Activated CD8-positive, alpha-beta memory T cell treated with anti-CD3 and anti-CD28 coated beads, Interleukin-2, amount 10 ng/mL, durations not matched to agents 7 days and 5 days (primary cell): ENCODE data around the gene TEX29. TPM values are rescaled to one million over a fixed set of nuclear protein-coding genes. Genes with fewer than 3 reads are reported as not detected.

ENCODE experiments used
- ATAC-seq: fragments of 150-1000 bp; cut with Tn5 transposase; one replicate; pipeline ENCODE4 v1.10.0; 2021; ENCODE audit warnings: moderate library complexity
- CTCF ChIA-PET: fragments of 350-600 bp; sonication (Branson Sonifier 250); formaldehyde crosslinking; loops from one replicate; lab custom pipeline; 2021; ENCODE audit warnings: antibody characterized with exemption; lab: Charles Lee
- DNase-seq: peaks from one replicate; pipeline ENCODE4 v3.0.0-alpha.2; 2020
- H3K27ac Mint-ChIP-seq: one replicate; pipeline ENCODE4 v1.8.0; 2021; ENCODE audit warnings: mild to moderate bottlenecking, mixed read lengths
- H3K27me3 Mint-ChIP-seq: one replicate; pipeline ENCODE4 v1.8.0; 2021; ENCODE audit warnings: mixed read lengths
- H3K36me3 Mint-ChIP-seq: one replicate; pipeline ENCODE4 v1.8.0; 2021; ENCODE audit warnings: mild to moderate bottlenecking, mixed read lengths
- H3K4me1 Mint-ChIP-seq: one replicate; pipeline ENCODE4 v1.8.0; 2021; ENCODE audit warnings: mixed read lengths
- H3K4me3 Mint-ChIP-seq: one replicate; pipeline ENCODE4 v1.8.0; 2021; ENCODE audit warnings: mild to moderate bottlenecking, moderate library complexity, mixed read lengths
- H3K9me3 Mint-ChIP-seq: one replicate; pipeline ENCODE4 v1.8.0; 2022; ENCODE audit warnings: low read depth, mixed read lengths
- total RNA-seq, 2 experiments: library from RNA; stranded (reverse); gene quantifications; one replicate each; pipeline ENCODE4 v1.2.3, GENCODE V29; 2021

TEX29 gene
- total RNA-seq: under 1 TPM; 0.40 to 0.96 TPM

- Mint-ChIP-seq H3K9me3 (no peaks in the 10 kb centered on the region), H3K27me3 (no peaks in the 10 kb centered on the region), H3K4me3 (no peak within 1 kb of the TSS), H3K36me3 (peaks cover 2% of the 10 kb centered on the region), H3K4me1 (peaks cover 12% of the 10 kb centered on the region), H3K27ac (no peak within 1 kb of the TSS)
- DNase-seq (no peak), ATAC-seq (no peak)
- CTCF ChIA-PET: no interaction called here
Measured at GRCh38 chr13:111319998-111320911, at the start of gene TEX29. Gene TEX29 (plus strand): TSS chr13:111320642. CDS start chr13:111320891, 249 bp downstream.

GRCh38 chr13:111270765-111271698, 49.4 kb upstream of the TEX29 start:
- H3K27me3 Mint-ChIP-seq: no peaks in the 10 kb centered on the region
- ATAC-seq (no peak), DNase-seq (peak; percentile 11)
- H3K9me3 Mint-ChIP-seq: no peaks in the 10 kb centered on the region
- CTCF ChIA-PET: no interaction called here
- H3K27ac Mint-ChIP-seq: no peak overlapping the region
- no peak overlapping the region for H3K4me3 Mint-ChIP-seq
- H3K36me3 Mint-ChIP-seq: peaks cover 25% of the 10 kb centered on the region
- peaks cover 16% of the 10 kb centered on the region for H3K4me1 Mint-ChIP-seq

GRCh38 chr13:111272117-111272516, 48.3 kb upstream of the TEX29 start:
- no peak overlapping the region for H3K27ac Mint-ChIP-seq
- H3K36me3 Mint-ChIP-seq: peaks cover 32% of the 10 kb centered on the region
- ATAC-seq (no peak), DNase-seq (peak; percentile 18)
- no peaks in the 10 kb centered on the region for H3K27me3 Mint-ChIP-seq
- CTCF ChIA-PET: no interaction called here
- H3K4me3 Mint-ChIP-seq: no peak overlapping the region
- H3K4me1 Mint-ChIP-seq: peaks cover 21% of the 10 kb centered on the region
- H3K9me3 Mint-ChIP-seq: no peaks in the 10 kb centered on the region

- no peak for ATAC-seq
- no peak overlapping the region for H3K4me3 Mint-ChIP-seq
- DNase-seq: no peak
- H3K36me3 Mint-ChIP-seq: peaks cover 35% of the 10 kb centered on the region
- no peak overlapping the region for H3K27ac Mint-ChIP-seq
- CTCF ChIA-PET: no interaction called here
- peaks cover 24% of the 10 kb centered on the region for H3K4me1 Mint-ChIP-seq
- H3K27me3 Mint-ChIP-seq: no peaks in the 10 kb centered on the region
- no peaks in the 10 kb centered on the region for H3K9me3 Mint-ChIP-seq
Measured at GRCh38 chr13:111275382-111275781, 45.1 kb upstream of the TEX29 start.

GRCh38 chr13:111275995-111276618, 44.3 kb upstream of the TEX29 start:
- ATAC-seq: no peak
- H3K9me3 Mint-ChIP-seq: no peaks in the 10 kb centered on the region
- H3K4me1 Mint-ChIP-seq: peaks cover 24% of the 10 kb centered on the region
- no peak overlapping the region for H3K27ac Mint-ChIP-seq
- no peaks in the 10 kb centered on the region for H3K27me3 Mint-ChIP-seq
- DNase-seq: no peak
- CTCF ChIA-PET: no interaction called here
- H3K36me3 Mint-ChIP-seq: peaks cover 41% of the 10 kb centered on the region
- H3K4me3 Mint-ChIP-seq: no peak overlapping the region

- DNase-seq (no peak), ATAC-seq (no peak)
- CTCF ChIA-PET: no interaction called here
- no peaks in the 10 kb centered on the region for H3K27me3 Mint-ChIP-seq
- H3K36me3 Mint-ChIP-seq: peaks cover 45% of the 10 kb centered on the region
- H3K4me3 Mint-ChIP-seq: no peak overlapping the region
- H3K9me3 Mint-ChIP-seq: no peaks in the 10 kb centered on the region
- H3K4me1 Mint-ChIP-seq: peaks cover 28% of the 10 kb centered on the region
- H3K27ac Mint-ChIP-seq: peak overlapping the region; percentile 61
Measured at GRCh38 chr13:111278258-111278657, 42.2 kb upstream of the TEX29 start.

GRCh38 chr13:111278743-111279652, 41.4 kb upstream of the TEX29 start:
- no peaks in the 10 kb centered on the region for H3K27me3 Mint-ChIP-seq
- DNase-seq: no peak
- H3K9me3 Mint-ChIP-seq: no peaks in the 10 kb centered on the region
- H3K36me3 Mint-ChIP-seq: peaks cover 51% of the 10 kb centered on the region
- H3K4me3 Mint-ChIP-seq: no peak overlapping the region
- ATAC-seq: no peak
- CTCF ChIA-PET: interaction anchor here (0.9 kb wide), 1 partner anchor 17 kb away, joined by 3 read pairs; no protein-coding TSS in a partner anchor
- no peak overlapping the region for H3K27ac Mint-ChIP-seq
- peaks cover 28% of the 10 kb centered on the region for H3K4me1 Mint-ChIP-seq

- no peaks in the 10 kb centered on the region for H3K27me3 Mint-ChIP-seq
- H3K9me3 Mint-ChIP-seq: no peaks in the 10 kb centered on the region
- no peak overlapping the region for H3K27ac Mint-ChIP-seq
- no peak overlapping the region for H3K4me3 Mint-ChIP-seq
- peaks cover 28% of the 10 kb centered on the region for H3K4me1 Mint-ChIP-seq
- DNase-seq (no peak), ATAC-seq (no peak)
- H3K36me3 Mint-ChIP-seq: peaks cover 51% of the 10 kb centered on the region
- CTCF ChIA-PET: interaction anchor here (0.9 kb wide), 1 partner anchor 16 kb away, joined by 3 read pairs; no protein-coding TSS in a partner anchor
Measured at GRCh38 chr13:111280226-111280625, 40.2 kb upstream of the TEX29 start.

GRCh38 chr13:111280681-111281585, 39.5 kb upstream of the TEX29 start:
- Mint-ChIP-seq H3K4me1 (peaks cover 21% of the 10 kb centered on the region), H3K9me3 (no peaks in the 10 kb centered on the region), H3K36me3 (peaks cover 48% of the 10 kb centered on the region), H3K27ac (no peak overlapping the region), H3K27me3 (no peaks in the 10 kb centered on the region), H3K4me3 (no peak overlapping the region)
- CTCF ChIA-PET: interaction anchor here (1.0 to 1.7 kb wide), 2 partner anchors 9 to 213 kb away, joined by 4 read pairs; no protein-coding TSS in a partner anchor
- no peak for ATAC-seq
- no peak for DNase-seq

- H3K36me3 Mint-ChIP-seq: peaks cover 41% of the 10 kb centered on the region
- no peak overlapping the region for H3K27ac Mint-ChIP-seq
- ATAC-seq: no peak
- H3K4me1 Mint-ChIP-seq: peaks cover 15% of the 10 kb centered on the region
- H3K4me3 Mint-ChIP-seq: no peak overlapping the region
- H3K27me3 Mint-ChIP-seq: no peaks in the 10 kb centered on the region
- no peak for DNase-seq
- CTCF ChIA-PET: interaction anchor here (1.0 to 1.7 kb wide), 2 partner anchors 8 to 214 kb away, joined by 4 read pairs; no protein-coding TSS in a partner anchor
- no peaks in the 10 kb centered on the region for H3K9me3 Mint-ChIP-seq
Measured at GRCh38 chr13:111281751-111282311, 38.6 kb upstream of the TEX29 start.

GRCh38 chr13:111282425-111282824, 38.0 kb upstream of the TEX29 start:
- Mint-ChIP-seq H3K27me3 (no peaks in the 10 kb centered on the region), H3K4me3 (no peak overlapping the region), H3K27ac (no peak overlapping the region), H3K36me3 (peaks cover 45% of the 10 kb centered on the region), H3K9me3 (no peaks in the 10 kb centered on the region), H3K4me1 (peaks cover 15% of the 10 kb centered on the region)
- DNase-seq (no peak), ATAC-seq (no peak)
- CTCF ChIA-PET: no interaction called here
